Renal pelvis (tissue), 4 donors: Measurements from ENCODE around the gene TCL1B. TPM values are rescaled to one million over a fixed set of nuclear protein-coding genes. Genes with fewer than 3 reads are reported as not detected.

Source experiments
- DNase-seq: peaks from one replicate; pipeline ENCODE4 v3.0.0-alpha.2; 2013
- polyA plus RNA-seq, 3 donors: library from polyadenylated mRNA; unstranded; fragments of 120-200 nt; gene quantifications; one replicate each; pipeline ENCODE4 v1.2.1, GENCODE V29; 2013; ENCODE audit not compliant: insufficient read length in 3 of 3

Gene TCL1B
- polyA plus RNA-seq, 3 donors: 0.30 to 0.40 TPM; not detected in 1

- no peak for DNase-seq
Observed at GRCh38 chr14:95666450-95666849, 19.8 kb upstream of the TCL1B start.

GRCh38 chr14:95667249-95667693 is 19.0 kb upstream of the TCL1B start:
- no peak for DNase-seq

DNA sequence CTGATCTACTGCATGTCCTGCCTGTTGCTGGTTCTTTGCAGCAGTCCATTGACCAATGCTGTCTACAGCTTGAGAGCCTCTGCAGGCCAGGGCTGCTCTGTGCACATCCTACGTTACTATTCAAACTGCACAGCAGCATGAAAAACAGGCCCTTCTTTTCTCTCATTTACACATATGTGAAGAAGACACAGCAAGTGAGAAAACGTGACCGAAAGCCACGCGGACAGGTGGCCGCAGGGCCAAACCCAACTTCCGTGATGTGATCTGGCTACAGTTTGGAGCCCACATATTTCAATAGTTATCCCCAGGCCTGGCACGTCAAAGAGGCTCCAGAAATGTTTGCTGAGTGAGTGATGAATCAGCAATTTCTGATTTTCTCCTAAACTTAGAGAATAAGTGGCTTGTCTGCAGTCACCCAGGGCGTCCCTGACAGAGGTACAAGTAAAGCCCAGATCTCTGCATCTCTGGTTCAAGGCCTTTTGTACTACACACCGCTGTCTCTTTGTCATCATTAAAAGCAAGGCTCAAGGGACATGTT is 17.9 kb upstream of the TCL1B start:
- no peak for DNase-seq

GRCh38 chr14:95674613-95675012 is 11.6 kb upstream of the TCL1B start:
- DNase-seq: no peak

DNA sequence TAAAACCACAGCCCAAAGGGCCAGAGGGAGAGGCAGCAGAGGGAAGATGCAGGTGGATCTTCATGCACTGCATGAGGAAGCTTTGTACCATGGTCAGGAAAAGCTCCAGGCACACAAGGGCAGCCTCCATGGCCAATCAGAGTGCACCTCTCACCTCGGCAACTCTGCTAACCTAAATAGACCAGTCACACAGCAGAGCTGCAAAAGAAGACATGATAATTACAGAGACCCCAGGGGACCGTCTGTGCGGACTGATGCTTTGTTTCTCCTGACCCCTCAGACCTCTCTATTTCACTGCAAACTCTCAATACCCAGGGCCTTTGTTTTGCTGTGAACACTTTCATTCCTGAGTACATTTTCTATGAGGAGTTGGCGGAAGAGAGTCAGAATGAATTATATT is 10.7 kb upstream of the TCL1B start:
- no peak for DNase-seq

DNA sequence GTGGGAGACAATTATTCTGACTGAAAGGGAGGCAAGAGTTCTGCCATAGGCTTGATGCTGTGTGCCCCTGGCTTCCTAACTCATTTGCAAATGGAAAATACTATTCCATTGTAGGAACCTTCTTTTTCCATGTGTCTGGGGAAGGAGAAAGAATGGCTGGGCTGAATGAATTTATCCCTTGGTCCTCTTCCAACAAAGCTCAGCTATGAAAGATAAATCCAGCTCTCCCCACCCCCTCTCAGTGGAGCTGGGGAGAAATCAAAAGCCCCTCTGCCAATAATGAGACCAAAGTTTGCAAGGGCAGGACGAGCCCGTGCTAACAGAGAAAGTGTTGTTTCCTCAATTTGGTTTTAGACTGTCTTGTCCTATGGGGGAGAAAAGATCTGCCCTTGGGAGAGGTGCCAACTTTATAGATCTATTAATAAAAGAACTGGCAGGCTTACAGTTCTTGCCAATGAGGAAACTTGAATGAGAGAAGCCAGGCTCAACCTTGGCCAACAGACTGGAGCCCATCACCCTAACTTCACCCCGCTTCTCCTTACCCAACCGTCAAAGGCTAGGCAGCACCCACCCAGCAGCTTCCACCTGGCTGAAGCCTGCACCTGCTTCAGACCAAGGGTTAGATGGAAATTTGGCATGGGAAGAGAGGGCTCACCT is 8.9 kb upstream of the TCL1B start:
- no peak for DNase-seq

DNA sequence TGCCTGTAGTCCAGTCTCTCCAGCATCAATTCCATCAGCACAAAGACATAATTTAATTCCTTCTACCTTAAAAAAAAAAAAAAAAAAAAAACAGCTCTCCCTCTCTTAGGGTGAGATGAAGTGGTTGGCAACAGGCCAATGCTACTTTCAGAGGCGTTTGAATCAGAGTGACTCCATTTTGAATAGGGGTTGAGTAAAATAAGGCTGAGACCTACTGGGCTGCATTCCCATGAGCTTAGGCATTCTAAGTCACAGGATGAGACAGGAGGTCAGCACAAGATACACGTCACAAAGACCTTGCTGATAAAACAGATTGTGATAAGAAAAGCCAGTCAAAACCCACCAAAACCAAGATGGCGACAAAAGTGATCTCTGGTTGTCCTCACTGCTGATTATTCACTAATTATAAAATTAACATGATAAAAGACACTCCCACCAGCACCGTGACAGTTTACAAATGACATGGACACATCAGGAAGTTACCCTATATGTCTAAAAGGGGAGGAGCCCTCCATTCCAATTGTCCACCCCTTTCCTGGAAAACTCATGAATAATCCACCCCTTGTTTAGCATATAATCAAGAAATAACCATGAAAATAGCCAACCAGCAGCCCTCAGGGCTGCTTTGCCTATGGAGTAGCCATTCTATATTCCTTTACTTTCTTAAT is 6.9 kb upstream of the TCL1B start:
- DNase-seq: no peak

DNA sequence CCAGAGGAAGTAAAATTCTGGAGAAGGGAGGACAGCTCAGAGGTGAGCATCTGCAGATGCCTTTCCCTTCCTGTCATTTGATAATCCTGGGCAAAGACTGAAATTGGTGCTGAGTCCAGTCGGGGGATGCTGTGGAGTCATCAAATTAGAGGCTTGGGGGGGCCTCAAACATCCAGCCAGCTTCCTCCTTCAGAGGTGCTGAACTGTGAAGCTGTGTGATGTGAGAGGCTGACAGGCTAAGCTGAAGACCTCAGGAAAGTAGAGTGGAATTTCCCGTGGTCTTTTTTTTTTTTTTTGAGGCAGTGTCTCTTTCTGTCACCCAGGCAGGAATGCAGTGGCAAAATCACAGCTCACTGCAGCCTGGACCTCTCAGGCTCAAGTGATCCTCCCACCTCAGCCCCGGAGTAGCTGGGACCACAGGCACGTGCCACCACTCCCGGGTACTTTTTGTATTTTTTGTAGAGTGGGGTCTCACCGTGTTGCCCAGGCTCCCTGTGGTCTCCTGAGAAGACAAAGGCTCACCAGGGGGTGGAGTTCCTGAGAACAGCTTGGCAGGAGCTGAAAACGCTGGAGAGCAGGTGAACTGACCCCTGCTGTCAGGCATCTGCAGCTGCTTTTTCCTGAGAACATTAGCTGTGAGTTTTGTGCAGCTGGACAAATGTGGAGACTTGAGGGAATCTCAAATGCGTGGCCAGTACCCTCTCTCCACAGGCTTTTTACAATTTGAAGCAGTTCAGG is 6.1 kb upstream of the TCL1B start:
- no peak for DNase-seq

DNA sequence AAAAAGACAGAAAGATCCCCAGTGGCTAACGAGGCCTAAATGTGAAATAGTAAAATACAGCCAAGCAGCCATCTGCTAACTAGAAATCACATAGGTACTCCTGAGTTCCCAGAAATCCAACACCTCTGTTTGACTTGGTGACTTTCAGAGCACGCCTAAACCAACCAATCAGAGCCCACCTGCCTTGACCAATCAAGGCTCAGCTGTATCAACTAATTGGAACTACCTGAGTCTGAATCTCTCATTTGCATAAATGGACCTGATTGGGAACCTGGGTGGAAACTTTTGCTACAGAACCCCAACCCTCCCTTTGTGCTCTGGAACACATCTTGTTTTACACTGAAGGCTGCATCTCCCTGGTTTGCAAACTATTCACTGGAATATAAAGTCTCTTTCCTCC is 5.1 kb upstream of the TCL1B start:
- DNase-seq: no peak

- DNase-seq: no peak
Observed at GRCh38 chr14:95683793-95684192, 2.4 kb upstream of the TCL1B start.

GRCh38 chr14:95686935-95687334 is 709 bp downstream of the TCL1B start:
- no peak for DNase-seq

DNA sequence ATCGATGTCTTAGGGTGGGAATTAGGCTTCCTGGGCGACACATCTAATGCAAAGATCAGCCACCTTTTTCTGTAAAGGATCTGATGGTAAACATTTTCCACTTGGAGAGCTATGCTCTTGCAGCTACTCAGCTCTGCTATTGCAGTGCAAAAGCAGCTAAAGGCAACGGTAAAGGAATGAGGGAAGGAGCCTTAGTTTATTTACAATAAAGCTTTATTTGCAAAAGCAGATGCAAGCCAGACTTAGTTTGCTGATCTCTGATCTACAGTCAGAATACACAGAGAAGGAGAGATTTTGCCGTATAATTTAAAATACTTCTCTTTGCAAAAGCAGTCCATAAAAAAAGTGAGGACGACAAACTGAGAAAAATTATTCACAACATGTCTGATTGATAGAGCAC is 3.2 kb downstream of the TCL1B start:
- DNase-seq: no peak

DNA sequence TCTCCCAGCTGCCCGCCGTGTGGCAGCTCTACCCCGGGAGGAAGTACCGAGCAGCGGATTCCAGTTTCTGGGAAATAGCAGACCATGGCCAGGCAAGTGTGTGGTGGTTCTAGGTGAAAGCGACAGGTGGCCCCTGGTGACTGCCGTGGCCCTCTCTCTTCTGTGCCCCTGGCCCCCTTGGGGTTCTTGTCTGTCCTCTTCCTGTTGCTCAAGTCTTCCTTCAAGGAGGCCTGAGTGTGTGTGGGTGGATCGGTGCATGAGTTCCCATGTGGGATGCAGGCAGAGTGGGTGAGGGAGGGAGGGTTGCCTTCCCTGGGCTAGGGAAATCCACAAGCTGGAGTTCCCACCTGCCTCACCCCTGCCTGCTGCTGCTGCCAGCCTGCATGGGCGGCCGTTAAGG is 4.6 kb downstream of the TCL1B start:
- DNase-seq: no peak

- no peak for DNase-seq
Observed at GRCh38 chr14:95691591-95691990, 5.4 kb downstream of the TCL1B start.

- DNase-seq: no peak
Observed at GRCh38 chr14:95692109-95692508, 5.9 kb downstream of the TCL1B start.

DNA sequence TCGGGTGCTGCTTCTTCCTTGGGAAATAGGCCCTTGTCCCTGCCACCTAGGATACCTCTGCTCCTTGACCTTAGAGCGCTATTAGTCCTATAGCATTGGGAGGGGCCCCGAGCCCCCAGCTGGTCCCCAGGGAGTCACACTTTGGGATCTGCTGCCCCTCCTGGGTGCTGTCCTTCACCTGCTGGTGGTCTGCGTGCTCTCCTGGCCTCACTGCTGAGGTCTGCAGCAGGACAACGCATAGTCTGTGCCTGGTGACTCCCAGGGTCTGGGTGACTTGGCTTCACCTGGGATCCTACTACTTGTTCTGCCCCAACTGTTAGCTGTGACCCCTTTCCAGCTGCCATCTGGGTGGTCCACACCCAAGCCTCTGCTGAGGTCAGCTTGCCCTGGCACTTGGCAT is 8.8 kb downstream of the TCL1B start:
- no peak for DNase-seq

DNA sequence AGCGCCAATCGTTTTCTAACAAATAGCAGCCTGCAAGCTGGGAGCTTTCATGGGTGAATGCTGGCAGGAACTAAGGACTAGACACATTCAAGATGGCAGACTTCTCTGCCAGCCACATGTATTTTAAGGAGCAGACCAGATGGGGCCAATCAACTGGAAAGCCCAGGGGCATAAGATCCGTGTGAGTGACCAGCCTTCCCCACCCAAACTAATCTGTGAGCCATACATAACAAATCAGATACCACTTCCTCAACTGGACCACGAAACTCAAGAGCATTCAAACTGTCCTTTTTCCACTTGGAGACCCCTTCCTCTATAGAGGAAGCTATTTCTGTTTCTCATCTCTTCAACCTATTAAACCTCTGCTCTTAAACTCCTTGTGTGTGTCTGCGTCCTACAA is 9.7 kb downstream of the TCL1B start:
- DNase-seq: no peak

DNA sequence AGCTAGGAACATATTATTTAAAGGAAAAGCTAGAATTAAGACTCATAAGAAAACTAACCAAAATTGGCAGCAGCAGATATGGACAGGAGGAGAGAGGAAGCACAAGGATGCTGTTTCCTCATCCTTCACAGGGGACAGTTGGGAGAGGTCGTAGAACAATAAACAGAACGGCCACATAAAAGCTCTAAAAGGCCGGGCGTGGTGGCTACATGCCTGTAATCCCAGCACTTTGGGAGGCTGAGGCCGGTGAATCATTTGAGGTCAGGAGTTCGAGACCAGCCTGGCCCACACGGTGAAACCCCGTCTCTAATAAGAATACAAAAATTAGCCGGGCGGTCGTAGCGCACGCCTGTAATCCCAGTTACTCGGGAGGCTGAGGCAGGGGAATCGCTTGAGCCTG is 10.5 kb downstream of the TCL1B start:
- DNase-seq: no peak

DNA sequence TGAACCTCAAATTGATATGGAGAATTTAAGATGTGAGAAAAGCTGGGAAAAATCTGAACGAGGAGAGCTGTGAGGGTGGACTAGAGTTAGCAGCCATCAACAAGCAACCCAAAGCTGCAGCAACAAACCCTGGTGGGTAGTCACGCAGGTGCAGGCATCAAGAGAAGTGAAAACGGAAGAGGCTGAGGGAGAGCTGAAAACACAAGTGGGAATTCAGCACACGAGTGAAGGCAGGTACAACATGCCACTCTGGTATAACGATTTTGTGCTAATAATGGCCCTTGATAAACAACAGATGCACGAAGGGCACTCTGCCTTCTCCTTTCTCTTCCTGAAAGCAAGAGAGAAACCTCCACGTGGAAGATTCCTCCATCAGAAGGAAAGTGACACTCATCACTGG is 11.5 kb downstream of the TCL1B start:
- no peak for DNase-seq

- no peak for DNase-seq
Observed at GRCh38 chr14:95698287-95698686, 12.1 kb downstream of the TCL1B start.

DNA sequence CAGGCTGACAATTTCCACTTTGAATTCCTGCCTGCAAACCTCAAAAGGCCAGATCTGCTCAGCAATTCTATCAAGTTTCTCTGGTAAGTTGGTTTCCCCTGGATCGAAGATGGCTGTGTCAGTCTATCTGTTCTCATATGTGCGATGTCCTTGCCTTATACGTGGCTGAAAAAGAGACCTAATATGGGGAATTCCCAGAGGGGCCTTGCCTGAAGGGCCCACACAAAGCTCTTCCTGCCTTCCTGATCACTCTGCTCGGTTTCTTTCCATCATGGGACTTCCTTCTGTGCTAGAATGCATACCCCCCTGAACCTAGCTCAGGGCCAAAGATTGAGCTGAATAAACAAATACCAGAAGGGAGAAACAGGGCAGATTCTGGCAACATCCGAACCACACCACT is 13.2 kb downstream of the TCL1B start:
- no peak for DNase-seq

DNA sequence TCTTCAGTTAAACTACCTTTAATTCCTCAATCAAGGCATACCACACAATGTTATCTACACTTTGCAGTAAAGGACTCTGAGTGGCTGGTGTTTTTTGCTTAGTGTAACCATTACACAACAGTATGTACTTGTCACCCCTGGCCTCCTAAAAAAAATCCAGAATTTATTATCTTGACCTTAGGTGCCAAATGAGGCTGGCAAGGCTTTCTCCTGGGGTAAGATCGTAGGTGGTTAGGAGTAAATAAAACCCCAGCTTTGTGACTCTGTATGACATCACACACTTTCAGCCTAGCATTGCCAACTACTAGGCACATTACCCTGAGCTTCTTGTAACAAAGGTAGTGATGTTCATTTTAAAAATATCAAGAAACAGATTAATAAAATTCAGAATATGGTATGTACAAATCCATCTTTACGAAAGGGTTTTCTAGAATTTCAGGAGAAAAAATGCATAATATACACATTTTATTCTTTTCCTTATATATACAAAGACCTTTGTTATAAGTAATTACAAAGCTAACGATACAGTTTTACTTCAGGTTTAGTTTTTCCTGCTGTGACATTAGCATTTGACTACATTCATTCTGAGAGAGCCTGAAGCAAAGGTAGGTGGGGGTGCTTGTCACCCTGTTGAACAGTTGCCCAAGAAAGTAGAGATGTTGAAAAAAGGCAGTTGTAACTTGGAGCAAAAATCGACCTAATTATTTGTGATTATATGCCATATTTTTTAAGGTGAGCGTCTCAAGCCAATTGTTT is 14.2 kb downstream of the TCL1B start:
- no peak for DNase-seq
